GM19468 (cell line): ENCODE results near the gene HINT1.
A peak's percentile ranks its signal among the peaks of the same experiment; 100 is the strongest.
"Not testable (repeated sequence)": the region's sequence is repeated elsewhere in the genome, so short reads cannot be mapped to it uniquely, and the experiment has no call there.

Experiments used
- ATAC-seq: cut with Tn5 transposase; IDR thresholded peaks from one replicate; pipeline ENCODE4 v1.9.1; 2021; ENCODE audit warnings: mild to moderate bottlenecking, moderate library complexity, moderate number of reproducible peaks; ENCODE audit not compliant: unreplicated experiment; ENCODE audit errors: extremely low read depth

Gene HINT1

GRCh38 chr5:131165119-131165727 lies at the start of gene HINT1:
Gene HINT1, minus strand, starts transcription at chr5:131165256. Its CDS starts 51 bp downstream, at chr5:131165205.
- ATAC-seq: peak; percentile 84

- no peak for ATAC-seq
Measured at GRCh38 chr5:131214609-131215227, 49.7 kb upstream of the HINT1 start.

GRCh38 chr5:131212471-131213021 lies 47.5 kb upstream of the HINT1 start:
- no peak for ATAC-seq

- ATAC-seq: no peak
Measured at GRCh38 chr5:131211669-131212068, 46.6 kb upstream of the HINT1 start.

- no peak for ATAC-seq
Measured at GRCh38 chr5:131210151-131210510, 45.1 kb upstream of the HINT1 start.

GRCh38 chr5:131209506-131210150 lies 44.6 kb upstream of the HINT1 start:
- ATAC-seq: peak; percentile 97

- ATAC-seq: no peak
Measured at GRCh38 chr5:131209175-131209505, 44.1 kb upstream of the HINT1 start.

GRCh38 chr5:131206772-131207171 lies 41.7 kb upstream of the HINT1 start:
- ATAC-seq: no peak

- ATAC-seq: no peak
Measured at GRCh38 chr5:131206061-131206460, 41.0 kb upstream of the HINT1 start.

GRCh38 chr5:131204964-131205363 lies 39.9 kb upstream of the HINT1 start:
- no peak for ATAC-seq

- ATAC-seq: no peak
Measured at GRCh38 chr5:131200560-131200959, 35.5 kb upstream of the HINT1 start.

- ATAC-seq: no peak
Measured at GRCh38 chr5:131198625-131199024, 33.6 kb upstream of the HINT1 start.

- no peak for ATAC-seq
Measured at GRCh38 chr5:131196331-131196730, 31.3 kb upstream of the HINT1 start.

- ATAC-seq: no peak
Measured at GRCh38 chr5:131195696-131196095, 30.6 kb upstream of the HINT1 start.

- ATAC-seq: no peak
Measured at GRCh38 chr5:131194725-131195124, 29.7 kb upstream of the HINT1 start.

- not testable (repeated sequence) for ATAC-seq
Measured at GRCh38 chr5:131193897-131194296, 28.8 kb upstream of the HINT1 start.

GRCh38 chr5:131193106-131193505 lies 28.1 kb upstream of the HINT1 start:
- ATAC-seq: no peak

- ATAC-seq: no peak
Measured at GRCh38 chr5:131186561-131187256, 21.7 kb upstream of the HINT1 start.

- ATAC-seq: no peak
Measured at GRCh38 chr5:131185523-131186104, 20.6 kb upstream of the HINT1 start.

- ATAC-seq: no peak
Measured at GRCh38 chr5:131182839-131183238, 17.8 kb upstream of the HINT1 start.

- no peak for ATAC-seq
Measured at GRCh38 chr5:131180407-131180806, 15.4 kb upstream of the HINT1 start.
